Measurements from ENCODE around the gene CHRNB4.

DNA sequence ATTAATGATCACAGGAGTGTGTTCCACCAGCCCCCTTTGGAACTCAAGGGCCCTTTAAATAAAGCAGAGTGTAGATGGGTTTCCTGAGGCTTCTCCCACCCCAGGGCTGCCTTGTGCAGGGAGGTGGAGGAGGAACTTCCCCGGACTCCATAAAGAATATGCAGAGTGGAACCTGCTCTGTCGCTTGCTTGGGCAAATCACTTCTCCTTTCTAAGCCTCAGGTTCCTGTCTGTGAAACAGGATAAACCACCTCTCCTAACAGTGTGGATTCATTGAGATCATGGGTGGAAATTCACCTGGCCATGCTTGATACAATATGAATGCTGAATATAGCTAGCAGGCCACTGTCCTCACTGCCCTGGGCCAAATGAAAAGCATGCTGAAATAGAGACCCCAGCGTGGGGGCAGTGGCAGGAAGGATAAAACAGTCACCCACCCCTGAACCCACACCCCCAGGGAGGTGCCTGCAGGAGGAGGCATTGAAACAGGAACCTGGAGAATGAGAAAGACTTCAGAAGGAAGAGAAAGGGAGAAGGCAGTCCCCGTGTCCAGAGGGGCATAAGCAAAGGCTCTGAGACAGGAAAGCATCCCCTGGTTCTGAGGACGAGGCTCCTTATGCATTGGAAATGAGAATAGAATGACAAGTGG, 41.1 kb upstream of the CHRNB4 start:
- TF ChIP-seq NRF1 (conservative IDR thresholded peaks at IDR 0.05; ENCODE audit: low read depth, low read length) (no peak), CHD2 (IDR thresholded peaks at IDR 0.05; ENCODE audit: borderline replicate concordance, low read depth, low read length) (no peak), ZZZ3 (IDR thresholded peaks at IDR 0.05; ENCODE audit: control insufficient read depth, insufficient read length, low read depth) (no peak)
- TF ChIP-seq, protein P1, sequence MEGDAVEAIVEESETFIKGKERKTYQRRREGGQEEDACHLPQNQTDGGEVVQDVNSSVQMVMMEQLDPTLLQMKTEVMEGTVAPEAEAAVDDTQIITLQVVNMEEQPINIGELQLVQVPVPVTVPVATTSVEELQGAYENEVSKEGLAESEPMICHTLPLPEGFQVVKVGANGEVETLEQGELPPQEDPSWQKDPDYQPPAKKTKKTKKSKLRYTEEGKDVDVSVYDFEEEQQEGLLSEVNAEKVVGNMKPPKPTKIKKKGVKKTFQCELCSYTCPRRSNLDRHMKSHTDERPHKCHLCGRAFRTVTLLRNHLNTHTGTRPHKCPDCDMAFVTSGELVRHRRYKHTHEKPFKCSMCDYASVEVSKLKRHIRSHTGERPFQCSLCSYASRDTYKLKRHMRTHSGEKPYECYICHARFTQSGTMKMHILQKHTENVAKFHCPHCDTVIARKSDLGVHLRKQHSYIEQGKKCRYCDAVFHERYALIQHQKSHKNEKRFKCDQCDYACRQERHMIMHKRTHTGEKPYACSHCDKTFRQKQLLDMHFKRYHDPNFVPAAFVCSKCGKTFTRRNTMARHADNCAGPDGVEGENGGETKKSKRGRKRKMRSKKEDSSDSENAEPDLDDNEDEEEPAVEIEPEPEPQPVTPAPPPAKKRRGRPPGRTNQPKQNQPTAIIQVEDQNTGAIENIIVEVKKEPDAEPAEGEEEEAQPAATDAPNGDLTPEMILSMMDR (IDR thresholded peaks at IDR 0.05 in 2 of 3, conservative IDR thresholded peaks at IDR 0.05 in 1 of 3; ENCODE audit: control insufficient read depth in 2 of 3, extremely low read depth in 1 of 3, insufficient read depth in 1 of 3, low read depth in 3 of 3, low read length in 3 of 3), result no peak
- TF ChIP-seq, protein P2, sequence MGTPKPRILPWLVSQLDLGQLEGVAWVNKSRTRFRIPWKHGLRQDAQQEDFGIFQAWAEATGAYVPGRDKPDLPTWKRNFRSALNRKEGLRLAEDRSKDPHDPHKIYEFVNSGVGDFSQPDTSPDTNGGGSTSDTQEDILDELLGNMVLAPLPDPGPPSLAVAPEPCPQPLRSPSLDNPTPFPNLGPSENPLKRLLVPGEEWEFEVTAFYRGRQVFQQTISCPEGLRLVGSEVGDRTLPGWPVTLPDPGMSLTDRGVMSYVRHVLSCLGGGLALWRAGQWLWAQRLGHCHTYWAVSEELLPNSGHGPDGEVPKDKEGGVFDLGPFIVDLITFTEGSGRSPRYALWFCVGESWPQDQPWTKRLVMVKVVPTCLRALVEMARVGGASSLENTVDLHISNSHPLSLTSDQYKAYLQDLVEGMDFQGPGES (IDR thresholded peaks at IDR 0.05), result no peak
- TF ChIP-seq, protein P3, sequence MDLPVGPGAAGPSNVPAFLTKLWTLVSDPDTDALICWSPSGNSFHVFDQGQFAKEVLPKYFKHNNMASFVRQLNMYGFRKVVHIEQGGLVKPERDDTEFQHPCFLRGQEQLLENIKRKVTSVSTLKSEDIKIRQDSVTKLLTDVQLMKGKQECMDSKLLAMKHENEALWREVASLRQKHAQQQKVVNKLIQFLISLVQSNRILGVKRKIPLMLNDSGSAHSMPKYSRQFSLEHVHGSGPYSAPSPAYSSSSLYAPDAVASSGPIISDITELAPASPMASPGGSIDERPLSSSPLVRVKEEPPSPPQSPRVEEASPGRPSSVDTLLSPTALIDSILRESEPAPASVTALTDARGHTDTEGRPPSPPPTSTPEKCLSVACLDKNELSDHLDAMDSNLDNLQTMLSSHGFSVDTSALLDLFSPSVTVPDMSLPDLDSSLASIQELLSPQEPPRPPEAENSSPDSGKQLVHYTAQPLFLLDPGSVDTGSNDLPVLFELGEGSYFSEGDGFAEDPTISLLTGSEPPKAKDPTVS (IDR thresholded peaks at IDR 0.05; ENCODE audit: low read depth, low read length), result no peak
